GM12878 (cell line): ENCODE data around the gene AP2A2. TPM values are rescaled to one million over a fixed set of nuclear protein-coding genes. Genes with fewer than 3 reads are reported as not detected.

Source experiments
- ATAC-seq: fragments of 200-7000 bp; cut with Tn5 transposase; 3 replicates; pipeline ENCODE4 v1.9.1; 2020; ENCODE audit warnings: mild to moderate bottlenecking, moderate library complexity
- BruUV-seq: library from RNA; stranded (reverse); fragments of 400-500 nt; replicated peaks from 2 replicates; lab custom pipeline; 2021; lab: Mats Ljungman, UMichigan
- CTCF ChIA-PET: fragments of 300-600 bp; sonication (Branson Sonifier 250); formaldehyde crosslinking; extraction: SDS; loops from one replicate; lab custom pipeline; 2021; ENCODE audit warnings: inconsistent platforms; lab: Yijun Ruan, JAX
- POLR2A ChIA-PET: fragments of 350-600 bp; formaldehyde crosslinking; extraction: SDS; loops from one replicate; lab custom pipeline; 2021; ENCODE audit warnings: inconsistent platforms; lab: Charles Lee
- RAD21 ChIA-PET: fragments of 300-600 bp; sonication (Branson Sonifier 250); formaldehyde crosslinking; loops from one replicate; lab custom pipeline; 2023; ENCODE audit warnings: antibody characterized with exemption; ENCODE audit not compliant: unreplicated experiment; lab: Charles Lee
- SMC1A ChIA-PET: fragments of 300-600 bp; sonication (Branson Sonifier 250); formaldehyde crosslinking; loops from one replicate; lab custom pipeline; 2023; ENCODE audit not compliant: unreplicated experiment, uncharacterized antibody; lab: Charles Lee
- DNase-seq: peaks from one replicate; pipeline ENCODE4 v3.0.0-alpha.2; 2011; ENCODE audit warnings: low read depth, low spot score
- FAIRE-seq: peaks from 3 replicates; lab custom pipeline; 2011; peaks lifted over from hg19 to GRCh38; lab: Jason Lieb, UNC
- H2AFZ ChIP-seq: 2 replicates; pipeline ENCODE4 v1.6.0; 2011; ENCODE audit warnings: low read depth, low read length, control low read depth; ENCODE audit not compliant: control insufficient read depth
- H3K27ac ChIP-seq: 2 replicates; pipeline ENCODE4 v1.5.1; 2011; ENCODE audit warnings: control low read depth; ENCODE audit not compliant: control insufficient read depth, insufficient read depth
- H3K27me3 ChIP-seq, 2 experiments: replicated peaks in 1 of 2; 2 replicates each; pipeline versions ENCODE4 v1.6.0 to v1.6.1; 2011; ENCODE audit warnings: low read length in 1 of 2; ENCODE audit not compliant: control insufficient read depth in 2 of 2, insufficient read depth in 2 of 2
- H3K36me3 ChIP-seq, 2 experiments: 2 replicates each; pipeline ENCODE4 v1.5.1; 2011; ENCODE audit warnings: low read length in 1 of 2; ENCODE audit not compliant: control insufficient read depth in 2 of 2, insufficient read depth in 2 of 2
- H3K4me1 ChIP-seq: 2 replicates; pipeline ENCODE4 v1.6.1; 2011; ENCODE audit warnings: mild to moderate bottlenecking, low read length, moderate library complexity, mixed read lengths; ENCODE audit not compliant: control insufficient read depth, insufficient read depth
- H3K4me2 ChIP-seq: 2 replicates; pipeline ENCODE4 v1.6.0; 2011; ENCODE audit warnings: control low read depth; ENCODE audit not compliant: control insufficient read depth, insufficient read depth
- H3K4me3 ChIP-seq: fragments of 200-600 bp; sonication (generic); 2 replicates; pipeline ENCODE4 v1.5.1; 2016
- H3K79me2 ChIP-seq: 2 replicates; pipeline ENCODE4 v1.6.0; 2011; ENCODE audit warnings: low read length; ENCODE audit not compliant: control insufficient read depth, insufficient read depth
- H3K9ac ChIP-seq: 2 replicates; pipeline ENCODE4 v1.8.0; 2011; ENCODE audit warnings: low read length, control low read depth, mixed read lengths; ENCODE audit not compliant: control insufficient read depth, insufficient read depth
- H3K9me3 ChIP-seq: replicated peaks from 3 replicates; pipeline ENCODE4 v1.5.1; 2011; ENCODE audit warnings: mild to moderate bottlenecking, low read length; ENCODE audit not compliant: control insufficient read depth, insufficient read depth
- H4K20me1 ChIP-seq: 2 replicates; pipeline ENCODE4 v1.6.0; 2011; ENCODE audit not compliant: control insufficient read depth, insufficient read depth
- BCL11A ChIP-seq: IDR thresholded peaks from 2 replicates; pipeline ENCODE4 v1.6.1; 2011; ENCODE audit warnings: low read depth, low read length
- BCL3 ChIP-seq: IDR thresholded peaks from 2 replicates; pipeline ENCODE4 v1.6.1; 2011; ENCODE audit warnings: borderline replicate concordance, low read depth, mild to moderate bottlenecking, moderate library complexity, low read length; ENCODE audit not compliant: insufficient read depth, poor library complexity, severe bottlenecking
- BRCA1 ChIP-seq: IDR thresholded peaks from 2 replicates; pipeline ENCODE4 v1.6.1; 2011; ENCODE audit warnings: low read depth, low read length, improper control_type of control experiment
- ESRRA ChIP-seq: IDR thresholded peaks from 2 replicates; pipeline ENCODE4 v1.6.1; 2012; ENCODE audit warnings: mild to moderate bottlenecking, low read length, improper control_type of control experiment
- KLF5 ChIP-seq: fragments of 450-650 bp; IDR thresholded peaks from 2 replicates; pipeline ENCODE4 v1.6.1; 2014; ENCODE audit warnings: mild to moderate bottlenecking; ENCODE audit not compliant: partially characterized antibody
- NFYA ChIP-seq: IDR thresholded peaks from 2 replicates; pipeline ENCODE4 v1.6.1; 2011; ENCODE audit warnings: low read depth, mild to moderate bottlenecking, low read length, improper control_type of control experiment, borderline replicate concordance
- RFX5 ChIP-seq: IDR thresholded peaks from 2 replicates; pipeline ENCODE4 v1.6.1; 2011; ENCODE audit warnings: low read depth, low read length, improper control_type of control experiment
- SMAD1 ChIP-seq: fragments of 450-650 bp; IDR thresholded peaks from 2 replicates; pipeline ENCODE4 v1.6.1; 2018; ENCODE audit warnings: mild to moderate bottlenecking, low read depth; ENCODE audit not compliant: partially characterized antibody
- TARDBP ChIP-seq: IDR thresholded peaks from 2 replicates; pipeline ENCODE4 v1.6.1; 2016; ENCODE audit warnings: borderline replicate concordance
- TCF3 ChIP-seq: IDR thresholded peaks from 2 replicates; pipeline ENCODE4 v1.6.1; 2012; ENCODE audit warnings: low read depth, mild to moderate bottlenecking, low read length, borderline replicate concordance; ENCODE audit not compliant: insufficient read depth
- ZNF592 ChIP-seq: fragments of 450-650 bp; IDR thresholded peaks from 2 replicates; pipeline ENCODE4 v1.6.1; 2017; ENCODE audit warnings: mild to moderate bottlenecking, moderate library complexity
- ZNF622 ChIP-seq: fragments of 450-650 bp; IDR thresholded peaks from 2 replicates; pipeline ENCODE4 v1.6.1; 2017; ENCODE audit warnings: mild to moderate bottlenecking, inconsistent platforms
- WGBS: methylation state at CpG from one replicate; pipeline ENCODE4 v1.1.6; 2016; ENCODE audit warnings: low lambda C conversion rate; ENCODE audit not compliant: insufficient replicate concordance, insufficient coverage; ENCODE audit errors: missing lambda C conversion rate; 5-methylcytosine and 5-hydroxymethylcytosine counted together
- in situ Hi-C: fragments of 300-500 bp; cut with MboI; formaldehyde crosslinking; loops from 9 replicates; pipeline ENCODE4 v1.14.3; 2018; ENCODE audit warnings: mixed read lengths
- intact Hi-C: fragments of 100-400 bp; cut with micrococcal nuclease; formaldehyde crosslinking; loops from one replicate; pipeline ENCODE4 v1.14.2; 2022; ENCODE audit not compliant: unreplicated experiment
- polyA plus RNA-seq, 11 experiments: library from polyadenylated mRNA; depleted of rRNA in 4 of 11; unstranded in 6 of 11; stranded (reverse) in 5 of 11; fragments of >200 nt; fragmentation: Nextera tagmentation in 4 of 11; fragmentation: Illumina TruSeq in 1 of 11; extraction: Ambion mirVana in 4 of 11; extraction: Trizol in 1 of 11; gene quantifications; 1 replicate in 1 of 11; 2 replicates in 10 of 11; pipeline versions ENCODE4 v1.2.1 to v1.2.3, GENCODE V29; 2011 to 2016; ENCODE audit warnings: inconsistent platforms in 2 of 11, missing spikeins in 2 of 11, low read depth in 1 of 11
- total RNA-seq, 4 experiments: library from RNA; depleted of rRNA in 3 of 4; stranded (reverse); fragments of >200 nt in 3 of 4; fragmentation: Illumina TruSeq in 1 of 4; extraction: Trizol in 1 of 4; gene quantifications; 2 replicates each; pipeline versions ENCODE4 v1.2.1 to v1.2.3, GENCODE V29; 2013 to 2021
- TF ChIP-seq, protein P1 (sequence below): fragments of 450-650 bp; IDR thresholded peaks from 2 replicates; pipeline ENCODE4 v1.6.1; 2017; ENCODE audit warnings: mild to moderate bottlenecking
- TF ChIP-seq, protein P2 (sequence below): fragments of 450-650 bp; IDR thresholded peaks from 2 replicates; pipeline ENCODE4 v1.6.1; 2014; ENCODE audit warnings: mild to moderate bottlenecking

The AP2A2 gene
- total and polyA plus RNA-seq, 10 of the 15 experiments (the other 5 are each of a cell fraction or from before 2014, with no cell fraction given): 0.58 to 48.8 (median 18.2) TPM

DNA sequence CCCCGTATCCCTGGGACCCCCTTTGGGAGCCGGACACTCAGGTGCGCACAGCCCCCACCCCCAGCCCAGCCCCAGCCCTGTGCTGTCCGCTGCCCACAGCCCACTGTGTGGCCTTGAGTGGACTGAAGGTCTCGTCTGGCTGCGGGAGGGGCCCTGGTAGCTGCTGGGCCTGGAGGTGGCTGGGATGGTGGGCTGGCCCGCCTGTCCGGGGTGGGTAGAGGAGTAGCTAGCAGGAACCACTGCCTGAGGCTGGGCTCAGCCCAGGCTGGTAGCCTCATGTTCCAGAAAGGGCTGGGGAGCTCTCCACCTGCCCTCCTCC lies 115.4 kb downstream of the AP2A2 start (continued):
- TF ChIP-seq ZNF592 (no peak), KLF5 (no peak), BRCA1 (no peak), SMAD1 (no peak)
- TF ChIP-seq, protein P1, sequence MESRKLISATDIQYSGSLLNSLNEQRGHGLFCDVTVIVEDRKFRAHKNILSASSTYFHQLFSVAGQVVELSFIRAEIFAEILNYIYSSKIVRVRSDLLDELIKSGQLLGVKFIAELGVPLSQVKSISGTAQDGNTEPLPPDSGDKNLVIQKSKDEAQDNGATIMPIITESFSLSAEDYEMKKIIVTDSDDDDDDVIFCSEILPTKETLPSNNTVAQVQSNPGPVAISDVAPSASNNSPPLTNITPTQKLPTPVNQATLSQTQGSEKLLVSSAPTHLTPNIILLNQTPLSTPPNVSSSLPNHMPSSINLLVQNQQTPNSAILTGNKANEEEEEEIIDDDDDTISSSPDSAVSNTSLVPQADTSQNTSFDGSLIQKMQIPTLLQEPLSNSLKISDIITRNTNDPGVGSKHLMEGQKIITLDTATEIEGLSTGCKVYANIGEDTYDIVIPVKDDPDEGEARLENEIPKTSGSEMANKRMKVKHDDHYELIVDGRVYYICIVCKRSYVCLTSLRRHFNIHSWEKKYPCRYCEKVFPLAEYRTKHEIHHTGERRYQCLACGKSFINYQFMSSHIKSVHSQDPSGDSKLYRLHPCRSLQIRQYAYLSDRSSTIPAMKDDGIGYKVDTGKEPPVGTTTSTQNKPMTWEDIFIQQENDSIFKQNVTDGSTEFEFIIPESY: no peak

- POLR2A ChIA-PET: no interaction called here
- no peaks in the 10 kb centered on the region for H4K20me1 ChIP-seq
- H3K9me3 ChIP-seq: no peaks in the 10 kb centered on the region
- no peaks in the 10 kb centered on the region for H3K36me3 ChIP-seq
- no TSS peak for BruUV-seq
- ATAC-seq (no peak), FAIRE-seq (no peak), DNase-seq (no peak)
- in situ Hi-C loops: no loop called here
- H3K27me3 ChIP-seq: no peaks in the 10 kb centered on the region
- CTCF ChIA-PET: no interaction called here
- no peak overlapping the region for H3K4me2 ChIP-seq
- H3K9ac ChIP-seq: no peak overlapping the region
- no peaks in the 10 kb centered on the region for H3K79me2 ChIP-seq
- RAD21 ChIA-PET: interaction anchor here (0.6 kb wide), 1 partner anchor 114 kb away, joined by 3 read pairs; no protein-coding TSS in a partner anchor
- no peak overlapping the region for H2AFZ ChIP-seq
- no peaks in the 10 kb centered on the region for H3K4me1 ChIP-seq
- intact Hi-C loops: no loop called here
- H3K27ac ChIP-seq: no peak overlapping the region
- SMC1A ChIA-PET: no interaction called here
- H3K4me3 ChIP-seq: no peak overlapping the region
- WGBS: 53% methylated on average over 9 of the region's 9 CpGs
- TF ChIP-seq TARDBP: no peak
- TF ChIP-seq BCL3: no peak
- TF ChIP-seq ZNF622: no peak
- no peak for TF ChIP-seq BRCA1
- TF ChIP-seq TCF3: no peak
- no peak for TF ChIP-seq ESRRA
- no peak for TF ChIP-seq RFX5
- no peak for TF ChIP-seq NFYA
- TF ChIP-seq, protein P2, sequence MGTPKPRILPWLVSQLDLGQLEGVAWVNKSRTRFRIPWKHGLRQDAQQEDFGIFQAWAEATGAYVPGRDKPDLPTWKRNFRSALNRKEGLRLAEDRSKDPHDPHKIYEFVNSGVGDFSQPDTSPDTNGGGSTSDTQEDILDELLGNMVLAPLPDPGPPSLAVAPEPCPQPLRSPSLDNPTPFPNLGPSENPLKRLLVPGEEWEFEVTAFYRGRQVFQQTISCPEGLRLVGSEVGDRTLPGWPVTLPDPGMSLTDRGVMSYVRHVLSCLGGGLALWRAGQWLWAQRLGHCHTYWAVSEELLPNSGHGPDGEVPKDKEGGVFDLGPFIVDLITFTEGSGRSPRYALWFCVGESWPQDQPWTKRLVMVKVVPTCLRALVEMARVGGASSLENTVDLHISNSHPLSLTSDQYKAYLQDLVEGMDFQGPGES: no peak
- TF ChIP-seq BCL11A: no peak
Measured at GRCh38 chr11:1041471-1041870, 115.8 kb downstream of the AP2A2 start.
